ENCODE data around the gene CEACAM19.

DNA sequence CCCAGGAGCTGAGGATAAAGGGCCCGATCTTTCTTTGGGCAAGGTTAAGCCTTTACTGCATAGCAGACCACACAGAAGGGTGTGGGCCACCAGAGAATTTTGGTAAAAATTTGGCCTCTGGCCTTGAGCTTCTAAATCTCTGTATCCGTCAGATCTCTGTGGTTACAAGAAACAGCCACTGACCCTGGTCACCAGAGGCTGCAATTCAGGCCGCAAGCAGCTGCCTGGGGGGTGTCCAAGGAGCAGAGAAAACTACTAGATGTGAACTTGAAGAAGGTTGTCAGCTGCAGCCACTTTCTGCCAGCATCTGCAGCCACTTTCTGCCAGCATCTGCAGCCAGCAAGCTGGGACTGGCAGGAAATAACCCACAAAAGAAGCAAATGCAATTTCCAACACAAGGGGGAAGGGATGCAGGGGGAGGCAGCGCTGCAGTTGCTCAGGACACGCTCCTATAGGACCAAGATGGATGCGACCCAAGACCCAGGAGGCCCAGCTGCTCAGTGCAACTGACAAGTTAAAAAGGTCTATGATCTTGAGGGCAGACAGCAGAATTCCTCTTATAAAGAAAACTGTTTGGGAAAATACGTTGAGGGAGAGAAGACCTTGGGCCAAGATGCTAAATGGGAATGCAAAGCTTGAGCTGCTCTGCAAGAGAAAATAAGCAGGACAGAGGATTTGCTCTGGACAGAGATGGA is 8.4 kb upstream of the CEACAM19 start:
- TF ChIP-seq GATA3 (IDR thresholded peaks at IDR 0.05; ENCODE audit: low read depth, low read length) = no peak
- TF ChIP-seq GATA2 (IDR thresholded peaks at IDR 0.05; ENCODE audit: low read depth, low read length) = no peak

Measured in SH-SY5Y (cell line).